Measurements from ENCODE around the gene KANK3.

- TF ChIP-seq POLR2A (IDR thresholded peaks at IDR 0.05) (no peak), CTCF (IDR thresholded peaks at IDR 0.05) (no peak)
Measured at GRCh38 chr19:8366121-8366581, 23.1 kb upstream of the KANK3 start.

All from sigmoid colon (tissue), 3 donors.